ENCODE measurements around the gene PRDM10.

Gene PRDM10

GRCh38 chr11:129895126-129896041 lies 107.3 kb downstream of the PRDM10 start, which contains the start of gene NFRKB:
NFRKB (minus strand) TSS chr11:129895578; CDS start chr11:129892849, 2,729 bp downstream.
- H3K4me3 ChIP-seq (replicated peaks in 1 of 2; ENCODE audit: low read depth in 2 of 2, low read length in 2 of 2), result peak within 1 kb of the TSS; percentile 87 to 90
- DNase-seq (ENCODE audit: low read depth in 2 of 2), result peak; percentile 63 to 73
- no peak for TF ChIP-seq CTCF (IDR thresholded peaks at IDR 0.05; ENCODE audit: low read depth, low read length)

GRCh38 chr11:129894278-129895125 lies 108.1 kb downstream of the PRDM10 start:
- peak in 1 of 2 donors; percentile 8 for DNase-seq (ENCODE audit: low read depth in 2 of 2)
- H3K4me3 ChIP-seq (replicated peaks in 1 of 2; ENCODE audit: low read depth in 2 of 2, low read length in 2 of 2), result peak overlapping the region; percentile 87 to 90
- TF ChIP-seq CTCF (IDR thresholded peaks at IDR 0.05; ENCODE audit: low read depth, low read length), result no peak

- TF ChIP-seq CTCF (IDR thresholded peaks at IDR 0.05; ENCODE audit: low read depth, low read length), result no peak
- no peak for DNase-seq (ENCODE audit: low read depth in 2 of 2)
- H3K4me3 ChIP-seq (replicated peaks in 1 of 2; ENCODE audit: low read depth in 2 of 2, low read length in 2 of 2), result no peak overlapping the region
These were observed 114.2 kb downstream of the PRDM10 start for GRCh38 chr11:129888451-129888850.

GRCh38 chr11:129885381-129885780 lies 117.3 kb downstream of the PRDM10 start:
- no peak overlapping the region for H3K4me3 ChIP-seq (replicated peaks in 1 of 2; ENCODE audit: low read depth in 2 of 2, low read length in 2 of 2)
- no peak for DNase-seq (ENCODE audit: low read depth in 2 of 2)
- TF ChIP-seq CTCF (IDR thresholded peaks at IDR 0.05; ENCODE audit: low read depth, low read length), result no peak

- no peak overlapping the region for H3K4me3 ChIP-seq (replicated peaks in 1 of 2; ENCODE audit: low read depth in 2 of 2, low read length in 2 of 2)
- no peak for TF ChIP-seq CTCF (IDR thresholded peaks at IDR 0.05; ENCODE audit: low read depth, low read length)
- DNase-seq (ENCODE audit: low read depth in 2 of 2), result no peak
These were observed 118.1 kb downstream of the PRDM10 start for GRCh38 chr11:129884581-129884980.

- peak; percentile 77 for TF ChIP-seq CTCF (IDR thresholded peaks at IDR 0.05; ENCODE audit: low read depth, low read length)
- peak; percentile 37 to 42 for DNase-seq (ENCODE audit: low read depth in 2 of 2)
- H3K4me3 ChIP-seq (replicated peaks in 1 of 2; ENCODE audit: low read depth in 2 of 2, low read length in 2 of 2), result no peak overlapping the region
These were observed 121.0 kb downstream of the PRDM10 start for GRCh38 chr11:129881570-129882170.
